ENCODE data around the gene FIZ1. TPM values are rescaled to one million over a fixed set of nuclear protein-coding genes. Genes with fewer than 3 reads are reported as not detected.

Gene FIZ1
- total and polyA plus RNA-seq, 2 of the 4 experiments (the other 2 are of a cell fraction) = 1.3 to 5.9 TPM

- no peak overlapping the region for H2BK15ac ChIP-seq (ENCODE audit: low read depth, low read length)
- H4K20me1 ChIP-seq (ENCODE audit: insufficient read depth, low read length) = 0 out of 2 replicates have a peak, but pooled peaks cover 4% of the 10 kb centered on the region
- H3K23ac ChIP-seq (ENCODE audit: low read depth, low read length) = peak overlapping the region; percentile 96
- intact Hi-C loops (cut with micrococcal nuclease) = no loop called here
- dilution Hi-C loops (cut with HindIII; ENCODE audit: low sequenced_read_pairs, unreplicated experiment) = no loop called here
- H3K18ac ChIP-seq (ENCODE audit: low read depth, low read length) = peak overlapping the region; percentile 73
- H3K27me3 ChIP-seq (ENCODE audit: control insufficient read depth, insufficient read depth, low read length) = no peaks in the 10 kb centered on the region
- H3K27ac ChIP-seq (ENCODE audit: insufficient read depth, low read length) = peak overlapping the region; percentile 76
- H3K9me3 ChIP-seq (ENCODE audit: control insufficient read depth, insufficient read depth, low read length) = no peaks in the 10 kb centered on the region
- peaks cover 16% of the 10 kb centered on the region for H3K36me3 ChIP-seq (ENCODE audit: control insufficient read depth, insufficient read depth, low read length)
- peak overlapping the region; percentile 98 for H3K14ac ChIP-seq (replicated peaks; ENCODE audit: low read depth, low read length)
- H2BK120ac ChIP-seq (ENCODE audit: low read depth, low read length) = peak overlapping the region; percentile 16; the same call in 1 of the 2 replicates
- peak overlapping the region; percentile 99 for H2AK9ac ChIP-seq (replicated peaks; ENCODE audit: low read depth, low read length, poor library complexity)
- peak overlapping the region; percentile 79 for H2AK5ac ChIP-seq (ENCODE audit: low read depth, low read length)
- no TSS peak for BruUV-seq (replicated peaks)
- no peak overlapping the region for H2BK20ac ChIP-seq (ENCODE audit: low read depth, low read length)
- in situ Hi-C loops (cut with MboI; ENCODE audit: low sequenced_read_pairs) = loop anchor here (25.0 kb wide), 2 partner anchors 354 to 529 kb away; partner anchors contain the start of genes BRSK1, HSPBP1 and PPP1R12C
- peaks cover 5% of the 10 kb centered on the region; the same call in 1 of the 2 replicates for H3K9me1 ChIP-seq (ENCODE audit: insufficient read depth, low read length)
- TF ChIP-seq ELK1 (IDR thresholded peaks at IDR 0.05; ENCODE audit: borderline replicate concordance, low read depth, low read length) (no peak), RAD21 (IDR thresholded peaks at IDR 0.05; ENCODE audit: low read length) (no peak), MXI1 (IDR thresholded peaks at IDR 0.05; ENCODE audit: borderline replicate concordance, low read depth, low read length) (no peak), RCOR1 (IDR thresholded peaks at IDR 0.05; ENCODE audit: insufficient replicate concordance, low read length) (no peak), NFE2L2 (IDR thresholded peaks at IDR 0.05; ENCODE audit: low read depth, low read length) (no peak), SMC3 (IDR thresholded peaks at IDR 0.05; ENCODE audit: low read depth, low read length) (no peak), BHLHE40 (IDR thresholded peaks at IDR 0.05; ENCODE audit: low read depth, low read length) (no peak), MAFK (IDR thresholded peaks at IDR 0.05; ENCODE audit: low read depth, low read length) (no peak), CEBPB (IDR thresholded peaks at IDR 0.05; ENCODE audit: low read depth, low read length) (no peak), CHD1 (IDR thresholded peaks at IDR 0.05; ENCODE audit: low read depth, low read length) (no peak), MAZ (IDR thresholded peaks at IDR 0.05; ENCODE audit: borderline replicate concordance, low read depth, low read length) (no peak), CTCF (conservative IDR thresholded peaks at IDR 0.05; ENCODE audit: low read depth, low read length) (no peak), FOS (IDR thresholded peaks at IDR 0.05; ENCODE audit: low read depth, low read length) (no peak), RFX5 (IDR thresholded peaks at IDR 0.05; ENCODE audit: low read depth, low read length) (no peak)
- peak overlapping the region; percentile 94 for H3K4ac ChIP-seq (ENCODE audit: low read depth, low read length)
- ATAC-seq (ENCODE audit: low read depth) (peak; percentile 1), DNase-seq (peak; percentile 18)
- H3K79me1 ChIP-seq (ENCODE audit: low read depth in 1 of 2, low read length in 2 of 2) = peaks cover 23 to 80% of the 10 kb centered on the region in 2 experiments
- peak overlapping the region; percentile 75 for H2BK5ac ChIP-seq (ENCODE audit: low read depth, low read length, poor library complexity, severe bottlenecking)
- CTCF ChIA-PET = no interaction called here
- H3K56ac ChIP-seq (ENCODE audit: extremely low read depth, insufficient read depth, low read length) = peak overlapping the region; percentile 98
- peak overlapping the region; percentile 88 for H4K5ac ChIP-seq (ENCODE audit: low read depth, low read length)
- peak overlapping the region; percentile 90 for H4K91ac ChIP-seq (ENCODE audit: insufficient read depth, low read depth, low read length)
- H3K4me2 ChIP-seq (ENCODE audit: low read depth, low read length) = peak overlapping the region; percentile 93
- H2AFZ ChIP-seq (replicated peaks; ENCODE audit: low read length, poor library complexity) = peak overlapping the region; percentile 90
- peak overlapping the region; percentile 81 for H3K9ac ChIP-seq (ENCODE audit: low read depth, low read length)
- peaks cover 12% of the 10 kb centered on the region for H3K4me1 ChIP-seq (ENCODE audit: control insufficient read depth, insufficient read depth, low read length)
- peak overlapping the region; percentile 74 for H3K4me3 ChIP-seq (ENCODE audit: insufficient read depth, low read depth, low read length)
- POLR2A ChIA-PET (ENCODE audit: unreplicated experiment) = interaction anchor here (0.6 to 0.7 kb wide), 3 partner anchors 9 to 157 kb away, joined by 6 to 21 read pairs (median 6); no protein-coding TSS in a partner anchor
- peak overlapping the region; percentile 89 to 96 for H4K8ac ChIP-seq (ENCODE audit: low read depth in 2 of 2, low read length in 2 of 2)
- whole genome bisulfite sequencing, 2 experiments (ENCODE audit: extremely low coverage in 2 of 2, insufficient read length in 1 of 2) = 3% methylated on average over 15 of the region's 25 CpGs; no CpG with 5 or more reads in 1 of the 2 experiments
Measured at GRCh38 chr19:55641426-55642152, 42.3 kb upstream of the FIZ1 start.
